ENCODE data around the gene PLCXD1. TPM values are rescaled to one million over a fixed set of nuclear protein-coding genes. Genes with fewer than 3 reads are reported as not detected.

Gene PLCXD1
- polyA plus RNA-seq, 3 donors, result 2.9 to 28.7 (median 6.7) TPM

GRCh38 chrX:338836-339400 lies 57.7 kb downstream of the PLCXD1 start:
- no peaks in the 10 kb centered on the region for H3K4me1 ChIP-seq (ENCODE audit: control insufficient read depth in 1 of 2, insufficient read depth in 2 of 2, low read length in 2 of 2)
- Mint-ChIP-seq H3K9me3 (peaks cover 29 to 64% (median 44%) of the 10 kb centered on the region in 7 donors), H3K4me3 (no peak overlapping the region), H3K4me1 (no peaks in the 10 kb centered on the region), H3K36me3 (peaks cover 34 to 56% of the 10 kb centered on the region in 2 donors), H3K27ac (no peak overlapping the region), H3K27me3 (ENCODE audit: low read depth in 3 of 3) (peaks cover 0 to 6% (median 0%) of the 10 kb centered on the region in 3 donors)
- TF ChIP-seq, protein P1, sequence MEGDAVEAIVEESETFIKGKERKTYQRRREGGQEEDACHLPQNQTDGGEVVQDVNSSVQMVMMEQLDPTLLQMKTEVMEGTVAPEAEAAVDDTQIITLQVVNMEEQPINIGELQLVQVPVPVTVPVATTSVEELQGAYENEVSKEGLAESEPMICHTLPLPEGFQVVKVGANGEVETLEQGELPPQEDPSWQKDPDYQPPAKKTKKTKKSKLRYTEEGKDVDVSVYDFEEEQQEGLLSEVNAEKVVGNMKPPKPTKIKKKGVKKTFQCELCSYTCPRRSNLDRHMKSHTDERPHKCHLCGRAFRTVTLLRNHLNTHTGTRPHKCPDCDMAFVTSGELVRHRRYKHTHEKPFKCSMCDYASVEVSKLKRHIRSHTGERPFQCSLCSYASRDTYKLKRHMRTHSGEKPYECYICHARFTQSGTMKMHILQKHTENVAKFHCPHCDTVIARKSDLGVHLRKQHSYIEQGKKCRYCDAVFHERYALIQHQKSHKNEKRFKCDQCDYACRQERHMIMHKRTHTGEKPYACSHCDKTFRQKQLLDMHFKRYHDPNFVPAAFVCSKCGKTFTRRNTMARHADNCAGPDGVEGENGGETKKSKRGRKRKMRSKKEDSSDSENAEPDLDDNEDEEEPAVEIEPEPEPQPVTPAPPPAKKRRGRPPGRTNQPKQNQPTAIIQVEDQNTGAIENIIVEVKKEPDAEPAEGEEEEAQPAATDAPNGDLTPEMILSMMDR (IDR thresholded peaks at IDR 0.05), result no peak
- H4K20me1 ChIP-seq (ENCODE audit: insufficient read depth, low read length), result no peaks in the 10 kb centered on the region
- peaks cover 33 to 72% of the 10 kb centered on the region in 2 donors for H3K9me3 ChIP-seq (replicated peaks in 1 of 2; ENCODE audit: control insufficient read depth in 1 of 2, insufficient read depth in 1 of 2, low read length in 2 of 2)
- intact Hi-C loops (cut with micrococcal nuclease), result no loop called here
- no peaks in the 10 kb centered on the region for H3K79me2 ChIP-seq (ENCODE audit: insufficient read depth, low read length)
- no peaks in the 10 kb centered on the region for H3K27me3 ChIP-seq (ENCODE audit: control insufficient read depth in 2 of 2, insufficient read depth in 2 of 2, low read length in 2 of 2)
- no peak overlapping the region for H2AFZ ChIP-seq (ENCODE audit: insufficient read depth, low read depth, low read length, poor library complexity, severe bottlenecking)
- DNase-seq, result no peak
- no peak overlapping the region for H3K4me2 ChIP-seq (replicated peaks; ENCODE audit: extremely low read depth, low read length, poor library complexity, severe bottlenecking)
- no peak overlapping the region for H3K4me3 ChIP-seq (replicated peaks in 1 of 3; ENCODE audit: low read depth in 2 of 3, low read length in 3 of 3)
- H3K9ac ChIP-seq (ENCODE audit: insufficient read depth, low read length, poor library complexity, severe bottlenecking), result no peak overlapping the region
- peaks cover 6 to 26% of the 10 kb centered on the region in 2 donors for H3K36me3 ChIP-seq (replicated peaks in 1 of 2; ENCODE audit: control insufficient read depth in 1 of 2, insufficient read depth in 2 of 2, low read length in 2 of 2)
- 97% methylated on average over 39 of the region's 44 CpGs for WGBS (ENCODE audit: insufficient coverage)
- H3K27ac ChIP-seq (ENCODE audit: low read depth in 1 of 2, low read length in 2 of 2), result no peak overlapping the region

GRCh38 chrX:340121-340520 lies 58.9 kb downstream of the PLCXD1 start:
- intact Hi-C loops (cut with micrococcal nuclease), result no loop called here
- Histone ChIP-seq H2AFZ (ENCODE audit: insufficient read depth, low read depth, low read length, poor library complexity, severe bottlenecking) (no peak overlapping the region), H3K9ac (ENCODE audit: insufficient read depth, low read length, poor library complexity, severe bottlenecking) (no peak overlapping the region), H3K36me3 (replicated peaks in 1 of 2; ENCODE audit: control insufficient read depth in 1 of 2, insufficient read depth in 2 of 2, low read length in 2 of 2) (peaks cover 6 to 36% of the 10 kb centered on the region in 2 donors), H3K79me2 (ENCODE audit: insufficient read depth, low read length) (no peaks in the 10 kb centered on the region), H3K4me1 (ENCODE audit: control insufficient read depth in 1 of 2, insufficient read depth in 2 of 2, low read length in 2 of 2) (no peaks in the 10 kb centered on the region), H3K4me2 (replicated peaks; ENCODE audit: extremely low read depth, low read length, poor library complexity, severe bottlenecking) (no peak overlapping the region), H4K20me1 (ENCODE audit: insufficient read depth, low read length) (no peaks in the 10 kb centered on the region), H3K27ac (ENCODE audit: low read depth in 1 of 2, low read length in 2 of 2) (no peak overlapping the region), H3K4me3 (replicated peaks in 1 of 3; ENCODE audit: low read depth in 2 of 3, low read length in 3 of 3) (no peak overlapping the region), H3K27me3 (ENCODE audit: control insufficient read depth in 2 of 2, insufficient read depth in 2 of 2, low read length in 2 of 2) (no peaks in the 10 kb centered on the region), H3K9me3 (replicated peaks in 1 of 2; ENCODE audit: control insufficient read depth in 1 of 2, insufficient read depth in 1 of 2, low read length in 2 of 2) (peaks cover 44 to 75% of the 10 kb centered on the region in 2 donors)
- H3K27ac Mint-ChIP-seq, result no peak overlapping the region
- H3K27me3 Mint-ChIP-seq (ENCODE audit: low read depth in 3 of 3), result peaks cover 0 to 6% (median 0%) of the 10 kb centered on the region in 3 donors
- H3K9me3 Mint-ChIP-seq, result peaks cover 35 to 65% (median 47%) of the 10 kb centered on the region in 7 donors
- no peaks in the 10 kb centered on the region for H3K4me1 Mint-ChIP-seq
- TF ChIP-seq, protein P1 (IDR thresholded peaks at IDR 0.05), result no peak
- no peak overlapping the region for H3K4me3 Mint-ChIP-seq
- DNase-seq, result no peak
- peaks cover 37 to 54% of the 10 kb centered on the region in 2 donors for H3K36me3 Mint-ChIP-seq
- 100% methylated on average over 4 of the region's 24 CpGs for WGBS (ENCODE audit: insufficient coverage)

All from CD14-positive monocyte (primary cell).